Iris pigment epithelial cell (primary cell): ENCODE results near the gene CYP39A1.
A peak's percentile ranks its signal among the peaks of the same experiment; 100 is the strongest.
"Not testable (repeated sequence)": the region's sequence is repeated elsewhere in the genome, so short reads cannot be mapped to it uniquely, and the experiment has no call there.

Experiments
- DNase-seq: peaks from one replicate; pipeline ENCODE4 v3.0.0-alpha.2; 2011; ENCODE audit warnings: low read depth

Gene CYP39A1

DNA sequence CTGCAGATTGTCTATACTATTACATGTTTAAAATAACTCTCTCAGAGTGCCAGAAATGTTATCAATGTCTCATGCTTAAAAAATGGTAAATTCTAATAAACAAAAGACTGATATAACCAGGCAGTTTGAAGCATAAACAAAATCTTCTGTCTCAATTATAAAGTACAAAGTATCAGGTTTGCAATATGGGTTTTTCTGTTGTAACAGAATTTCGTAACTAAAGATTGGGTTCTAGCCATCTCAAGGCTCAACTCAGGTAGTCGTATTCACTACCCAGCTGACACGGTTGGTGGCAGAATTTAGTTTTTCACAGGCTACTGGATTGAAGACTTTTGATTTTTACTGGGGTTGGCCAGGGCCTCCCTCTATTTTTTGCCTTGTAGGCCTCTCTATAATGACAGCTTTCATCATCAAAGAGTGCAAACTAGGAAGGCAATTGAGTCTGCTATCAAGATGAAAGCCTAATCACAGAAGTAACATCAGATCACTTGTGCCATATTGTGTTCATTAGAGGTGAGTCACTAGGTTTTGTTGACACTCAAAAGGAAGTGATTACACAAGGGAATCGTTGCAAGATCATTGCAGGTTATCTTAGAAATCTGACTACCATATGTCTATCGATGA lies 3.6 kb downstream of the CYP39A1 start:
- peak; percentile 65 for DNase-seq

DNA sequence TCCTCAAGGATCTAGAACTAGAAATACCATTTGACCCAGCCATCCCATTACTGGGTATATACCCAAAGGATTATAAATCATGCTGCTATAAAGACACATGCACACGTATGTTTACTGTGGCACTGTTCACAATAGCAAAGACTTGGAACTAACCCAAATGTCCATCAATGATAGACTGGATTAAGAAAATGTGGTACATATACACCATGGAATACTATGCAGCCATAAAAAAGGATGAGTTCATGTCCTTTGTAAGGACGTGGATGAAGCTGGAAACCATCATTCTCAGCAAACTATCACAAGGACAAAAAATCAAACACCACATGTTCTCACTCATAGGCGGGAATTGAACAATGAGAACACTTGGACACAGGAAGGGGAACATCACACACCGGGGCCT lies 4.5 kb downstream of the CYP39A1 start:
- DNase-seq: not testable (repeated sequence)

DNA sequence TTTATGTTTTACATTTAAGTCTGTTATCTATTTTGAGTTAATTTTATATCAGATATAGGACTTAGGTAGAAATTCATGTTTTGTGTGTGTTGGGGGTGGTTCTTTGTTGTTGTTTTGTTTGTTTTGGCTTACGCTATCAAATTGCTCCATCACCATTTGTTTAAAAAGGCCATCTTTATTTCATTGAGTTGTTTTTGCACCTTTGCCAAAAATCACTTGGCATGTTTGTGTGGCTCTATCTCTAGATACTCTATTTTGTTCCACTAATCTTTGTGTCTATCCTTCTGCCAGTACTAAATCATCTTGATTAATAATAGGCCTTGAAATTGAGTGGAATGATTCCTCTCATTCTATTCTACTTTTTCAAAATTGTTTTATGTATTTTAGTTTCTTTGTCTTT lies 7.4 kb downstream of the CYP39A1 start:
- no peak for DNase-seq

DNA sequence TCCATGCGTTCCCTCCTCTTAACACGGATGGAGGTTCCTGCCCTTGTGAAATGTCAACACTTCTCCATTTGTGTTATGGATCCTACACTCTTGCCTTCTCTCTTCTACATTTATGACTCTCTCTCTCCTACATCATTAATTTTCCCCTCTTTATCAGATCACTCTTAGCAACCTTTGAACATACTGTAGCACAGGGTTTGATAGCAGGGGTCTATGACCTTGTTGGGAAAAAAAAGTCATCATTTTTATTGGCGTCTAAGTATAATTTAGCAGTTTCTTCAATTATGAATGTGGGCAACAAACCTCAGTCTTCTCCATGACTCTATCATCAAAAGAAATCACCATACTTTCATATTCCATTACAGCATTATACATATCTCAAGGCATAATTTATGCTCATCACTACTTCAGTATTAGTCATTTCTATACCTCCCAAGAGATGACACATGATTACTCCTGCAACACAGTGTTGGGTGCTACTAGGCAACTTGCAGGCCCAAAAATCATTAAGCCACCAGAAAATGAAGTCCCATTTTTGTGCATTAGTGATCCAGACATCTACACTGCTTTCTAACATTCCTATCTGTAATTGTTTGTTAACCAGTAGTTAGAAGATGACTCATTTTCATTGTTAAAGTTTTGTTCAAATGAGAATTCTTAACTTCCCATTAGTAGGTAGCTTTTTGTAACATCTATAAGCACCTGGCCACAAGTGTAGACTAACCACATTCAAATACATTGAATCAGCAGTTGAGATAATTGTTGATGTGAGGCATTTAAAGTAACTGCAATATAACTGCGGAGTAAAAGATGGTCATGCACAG lies 9.5 kb downstream of the CYP39A1 start:
- DNase-seq: no peak

DNA sequence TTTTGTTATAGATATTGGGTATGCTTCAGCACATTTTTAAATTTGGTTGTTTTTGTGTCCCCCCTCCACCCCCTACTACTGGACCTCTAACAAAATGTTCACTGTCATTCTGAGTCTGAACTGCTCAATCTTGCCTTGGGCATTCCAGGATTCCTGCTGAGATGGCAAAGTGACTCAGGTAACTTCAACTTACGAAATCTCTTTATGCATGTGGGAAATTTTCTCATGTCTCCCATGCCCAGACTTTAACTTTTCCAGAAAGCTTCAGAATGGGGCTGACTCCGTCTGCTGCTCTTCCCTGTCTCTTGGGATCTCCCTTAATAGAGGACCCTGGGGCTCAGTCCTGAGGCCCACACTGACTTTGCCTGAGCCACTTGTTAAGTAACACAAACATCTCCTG lies 14.0 kb downstream of the CYP39A1 start:
- DNase-seq: no peak

DNA sequence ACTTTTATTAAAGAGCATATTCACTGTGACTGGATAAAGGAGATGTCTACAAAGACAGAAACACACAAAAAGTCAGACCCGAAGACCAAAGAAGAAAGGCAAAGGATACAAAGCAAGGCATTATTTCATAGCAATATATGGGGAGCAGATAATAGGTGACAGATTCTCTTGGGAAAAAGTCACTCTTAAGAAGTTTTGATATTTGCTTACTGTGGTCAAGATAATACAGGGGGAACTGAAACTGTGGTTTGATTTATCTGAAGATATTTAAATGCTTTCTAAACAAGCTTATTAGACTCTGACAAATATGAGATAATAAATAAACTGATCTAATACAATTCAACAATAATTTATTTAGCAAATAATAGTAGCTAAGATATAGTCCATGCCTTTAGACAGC lies 14.7 kb downstream of the CYP39A1 start:
- no peak for DNase-seq

DNA sequence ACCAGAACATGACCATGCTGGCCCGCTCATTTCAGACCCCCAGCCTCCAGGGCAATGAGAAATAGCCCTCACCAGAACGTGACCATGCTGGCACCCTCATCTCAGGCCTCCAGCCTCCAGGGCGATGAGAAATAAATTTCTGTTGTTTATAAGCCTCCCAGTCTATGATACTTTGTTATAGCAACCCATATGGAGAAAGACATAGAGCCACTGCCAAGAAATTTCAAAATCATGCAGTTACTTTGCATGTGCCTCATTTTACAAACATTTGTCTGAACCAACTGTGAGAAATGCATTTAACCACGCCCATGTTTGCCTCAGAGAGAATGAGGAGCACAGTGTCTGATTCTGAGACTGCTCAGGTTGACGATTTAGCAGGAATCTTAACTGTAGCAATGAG lies 15.5 kb downstream of the CYP39A1 start:
- peak; percentile 86 for DNase-seq

DNA sequence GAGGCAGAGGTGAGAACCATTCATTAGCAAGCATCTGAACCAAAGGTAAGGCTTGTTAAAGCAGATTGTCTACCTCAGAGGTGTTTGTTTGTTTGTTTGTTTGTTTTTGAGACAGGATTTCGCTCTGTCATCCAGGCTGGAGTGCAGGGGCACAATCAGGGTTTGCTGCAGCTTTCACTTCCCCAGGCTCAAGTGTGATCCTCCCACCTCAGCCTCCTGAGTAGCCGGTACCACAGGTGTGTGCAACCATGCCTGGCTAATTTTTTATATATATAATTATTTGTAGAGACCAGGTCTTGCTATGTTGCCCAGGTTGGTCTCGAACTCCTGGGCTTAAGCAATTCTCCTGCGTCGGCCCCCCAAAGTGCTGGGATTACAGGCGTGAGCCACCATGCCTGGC lies 17.2 kb downstream of the CYP39A1 start:
- DNase-seq: no peak

DNA sequence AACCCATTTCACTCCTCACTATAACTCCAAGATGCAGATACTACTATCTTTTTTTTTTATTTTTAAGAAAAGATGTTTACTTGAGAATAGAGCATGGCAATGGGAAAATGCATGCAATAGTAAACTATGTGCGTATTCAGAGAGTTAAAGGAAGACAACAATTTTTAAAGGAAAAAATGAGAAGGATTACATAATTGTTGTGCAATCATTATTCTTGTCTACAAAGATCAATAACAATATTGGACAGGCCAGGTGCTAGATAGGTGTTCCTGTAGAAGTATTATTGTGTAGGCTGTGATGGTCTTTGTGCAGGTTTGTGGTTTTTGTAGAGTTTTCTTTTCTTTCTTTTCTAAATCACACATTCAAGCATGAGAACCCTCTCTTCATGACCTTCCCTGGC lies 20.6 kb downstream of the CYP39A1 start:
- DNase-seq: no peak

DNA sequence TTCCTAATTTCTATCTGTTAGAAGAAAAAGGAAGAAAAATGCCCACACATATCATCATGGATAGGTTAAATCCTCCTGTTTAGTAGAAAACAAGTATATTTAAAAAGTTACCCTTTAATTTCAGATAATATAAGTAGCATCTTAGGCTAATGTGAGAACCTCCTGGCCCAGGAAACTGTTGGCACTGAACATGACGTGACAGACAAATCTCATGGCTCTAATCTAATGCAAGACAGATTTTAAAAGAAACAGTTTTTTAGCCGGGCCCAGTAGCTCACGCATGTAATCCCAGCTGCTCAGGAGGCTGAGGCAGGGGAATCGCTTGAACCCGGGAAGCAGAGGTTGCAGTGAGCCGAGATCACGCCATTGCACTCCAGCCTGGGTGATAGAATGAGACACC lies 22.9 kb downstream of the CYP39A1 start:
- no peak for DNase-seq

DNA sequence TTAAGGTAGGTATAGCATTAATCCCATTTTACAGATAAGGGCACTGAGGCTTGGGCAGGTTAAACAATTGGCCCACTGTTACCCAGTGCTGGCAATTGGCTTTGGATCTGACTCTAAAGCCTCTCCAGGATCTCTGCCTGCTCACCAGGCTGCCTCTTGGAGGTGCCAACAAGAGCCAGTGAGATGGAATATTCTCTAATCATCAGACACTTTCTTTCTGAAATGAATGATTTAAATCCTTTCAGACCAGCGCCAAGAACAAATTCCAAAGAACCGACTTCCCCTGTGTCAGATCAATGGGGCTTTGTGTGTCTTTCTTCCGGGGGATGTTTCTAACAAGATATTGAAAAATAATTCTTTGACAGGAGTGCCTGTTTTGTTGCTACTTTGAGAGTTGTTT lies 23.6 kb downstream of the CYP39A1 start:
- no peak for DNase-seq

DNA sequence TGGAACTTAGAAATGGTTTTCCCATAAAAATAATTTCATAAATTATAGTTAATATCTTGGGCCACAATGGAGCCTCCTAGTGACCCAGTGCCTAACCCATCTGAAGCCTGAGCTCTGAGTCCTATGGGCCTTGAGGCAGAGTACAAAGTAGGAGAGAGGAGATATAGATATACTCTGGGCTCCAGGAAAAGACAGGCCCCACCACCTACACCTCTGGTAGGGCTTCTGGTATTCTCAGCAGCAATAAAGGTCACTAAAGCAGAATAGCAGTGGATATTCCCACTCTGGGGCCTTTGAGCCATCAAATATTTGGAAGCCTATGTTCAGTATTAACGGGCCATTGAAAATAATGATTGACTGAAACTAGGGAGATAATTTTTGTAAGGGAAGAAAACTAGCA lies 24.1 kb downstream of the CYP39A1 start:
- DNase-seq: no peak

DNA sequence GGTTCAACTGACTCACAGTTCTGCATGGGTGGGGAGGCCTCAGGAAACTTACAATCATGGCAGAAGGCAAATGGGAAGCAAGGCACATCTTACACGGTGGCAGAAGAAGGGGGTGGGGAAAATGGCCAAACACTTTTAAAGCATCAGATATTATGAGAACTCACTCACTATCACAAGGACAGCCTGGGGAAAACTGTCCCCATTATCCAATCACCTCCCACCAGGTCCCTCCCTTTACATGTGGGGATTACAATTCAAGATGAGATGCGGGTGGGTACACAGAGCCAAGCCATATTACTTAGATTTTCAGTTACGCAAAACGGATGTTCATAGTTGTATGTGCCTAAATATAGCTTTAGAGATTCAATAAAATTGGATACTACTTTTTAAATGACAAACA lies 25.6 kb downstream of the CYP39A1 start:
- no peak for DNase-seq

DNA sequence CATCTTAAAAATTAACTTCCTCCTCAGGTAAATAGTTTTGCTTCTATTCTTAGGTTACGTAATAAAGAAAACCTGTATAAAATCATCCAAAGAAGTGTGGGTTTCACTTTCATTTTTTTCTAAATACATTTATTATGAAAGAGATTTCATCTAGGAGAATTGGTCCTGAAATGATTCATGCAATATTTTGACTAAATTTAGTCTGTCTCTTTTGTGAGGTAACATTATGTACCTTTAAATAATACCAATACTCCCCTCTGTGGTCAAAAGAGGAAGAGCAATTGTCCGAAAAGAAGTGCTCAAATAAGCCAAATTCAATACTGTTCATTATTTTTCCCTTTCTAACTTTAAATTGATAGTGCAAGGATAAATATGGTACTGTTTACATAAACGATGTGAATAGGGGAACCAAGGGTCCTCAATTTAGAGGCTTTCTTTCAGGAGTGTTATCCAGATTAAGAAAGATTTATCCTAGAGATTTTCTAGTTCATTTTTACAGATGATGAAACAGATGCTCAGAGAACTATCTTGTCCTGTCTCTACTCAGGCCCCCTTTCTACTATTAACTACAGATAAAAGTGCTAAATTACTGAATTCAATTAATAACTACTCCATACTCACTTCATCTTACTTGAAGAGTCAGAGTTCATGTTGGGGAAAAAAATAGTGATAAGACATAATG lies 26.2 kb downstream of the CYP39A1 start:
- DNase-seq: peak; percentile 50

DNA sequence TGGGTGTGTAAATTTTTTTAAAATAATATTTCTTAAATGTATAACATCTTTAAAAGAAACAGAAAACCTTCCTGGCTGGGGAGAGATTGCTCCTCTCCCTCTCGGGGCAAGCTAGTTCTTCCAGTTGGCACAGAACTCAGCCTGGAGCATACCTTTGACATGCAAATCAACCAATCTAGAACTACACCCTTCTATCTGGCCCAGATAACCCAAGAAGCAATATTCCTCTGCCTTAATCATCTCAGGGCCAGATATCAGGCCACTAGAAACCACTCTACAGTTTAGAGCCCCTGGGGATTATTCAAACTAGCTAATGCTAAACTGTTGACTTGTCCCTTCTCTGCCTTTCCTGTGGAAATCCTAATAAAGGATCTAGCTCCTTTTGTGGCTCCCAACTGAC lies 33.9 kb downstream of the CYP39A1 start:
- DNase-seq: no peak

DNA sequence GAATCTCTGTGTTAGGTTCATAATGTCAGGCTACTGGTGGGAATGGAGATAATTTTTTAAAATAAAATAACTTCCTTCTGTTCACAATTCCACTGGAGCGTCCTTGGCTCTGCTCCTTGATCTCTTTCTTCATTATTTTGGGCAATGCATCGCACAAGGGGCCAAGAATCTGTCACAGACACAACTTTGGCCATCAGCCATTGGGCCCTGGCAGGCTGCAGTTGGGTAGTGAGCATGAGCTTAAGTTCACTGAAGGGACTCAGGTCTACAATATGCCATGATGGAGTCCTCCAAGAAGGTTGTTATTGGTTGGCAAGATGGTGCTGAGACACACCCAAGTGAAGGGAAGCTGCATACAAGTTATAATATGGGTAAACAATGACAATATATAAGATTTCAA lies 40.0 kb downstream of the CYP39A1 start:
- no peak for DNase-seq

DNA sequence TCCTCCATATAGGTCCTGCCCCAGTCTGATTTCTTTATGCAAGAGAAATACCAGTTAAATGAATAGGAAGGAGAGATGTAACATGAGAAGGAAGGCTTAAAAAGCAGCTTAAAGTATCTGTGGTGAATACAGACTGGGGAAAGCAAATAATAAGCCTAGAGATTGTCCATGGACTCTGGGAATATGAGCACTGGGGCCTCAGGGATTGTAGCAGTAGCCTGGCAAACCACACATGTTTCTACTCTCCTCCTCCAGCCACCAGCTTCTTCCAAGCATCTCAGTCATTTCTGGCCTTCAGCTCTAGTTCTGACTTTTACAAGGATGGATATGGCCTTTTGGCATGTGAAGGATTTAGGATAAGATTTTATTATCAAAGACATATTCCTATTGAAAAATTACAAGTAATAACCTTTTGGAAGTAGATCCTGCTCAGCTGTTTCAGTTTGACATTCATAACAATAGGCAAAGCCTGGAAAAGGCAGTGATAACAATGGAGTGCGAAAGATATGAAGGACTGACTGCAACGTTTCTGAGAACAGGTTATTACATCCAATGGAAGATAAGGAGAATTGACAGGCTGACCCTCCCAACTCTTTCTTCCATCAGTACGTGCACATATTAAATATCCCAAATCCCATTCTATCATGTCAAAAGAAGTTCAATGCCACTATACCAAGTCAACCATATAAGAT lies 41.6 kb downstream of the CYP39A1 start:
- DNase-seq: peak; percentile 19

DNA sequence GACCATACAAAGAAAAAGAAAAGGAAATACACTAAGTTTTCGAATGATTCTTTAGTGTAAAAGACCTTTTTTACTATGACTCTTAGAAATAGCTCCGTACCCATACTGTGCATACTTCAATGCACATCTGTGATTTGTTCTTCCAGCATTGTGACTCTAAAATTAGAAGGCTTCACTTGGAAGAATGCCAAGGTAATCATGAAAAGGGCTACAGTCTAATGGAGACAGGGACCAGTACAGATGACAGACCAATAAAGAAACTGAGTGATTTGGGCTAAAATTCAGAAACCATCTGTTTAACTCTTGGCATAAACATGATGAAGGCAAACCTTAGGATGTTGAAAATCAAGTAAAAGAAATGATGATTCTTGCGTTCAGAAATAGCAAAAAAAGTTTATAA lies 46.3 kb downstream of the CYP39A1 start:
- no peak for DNase-seq

DNA sequence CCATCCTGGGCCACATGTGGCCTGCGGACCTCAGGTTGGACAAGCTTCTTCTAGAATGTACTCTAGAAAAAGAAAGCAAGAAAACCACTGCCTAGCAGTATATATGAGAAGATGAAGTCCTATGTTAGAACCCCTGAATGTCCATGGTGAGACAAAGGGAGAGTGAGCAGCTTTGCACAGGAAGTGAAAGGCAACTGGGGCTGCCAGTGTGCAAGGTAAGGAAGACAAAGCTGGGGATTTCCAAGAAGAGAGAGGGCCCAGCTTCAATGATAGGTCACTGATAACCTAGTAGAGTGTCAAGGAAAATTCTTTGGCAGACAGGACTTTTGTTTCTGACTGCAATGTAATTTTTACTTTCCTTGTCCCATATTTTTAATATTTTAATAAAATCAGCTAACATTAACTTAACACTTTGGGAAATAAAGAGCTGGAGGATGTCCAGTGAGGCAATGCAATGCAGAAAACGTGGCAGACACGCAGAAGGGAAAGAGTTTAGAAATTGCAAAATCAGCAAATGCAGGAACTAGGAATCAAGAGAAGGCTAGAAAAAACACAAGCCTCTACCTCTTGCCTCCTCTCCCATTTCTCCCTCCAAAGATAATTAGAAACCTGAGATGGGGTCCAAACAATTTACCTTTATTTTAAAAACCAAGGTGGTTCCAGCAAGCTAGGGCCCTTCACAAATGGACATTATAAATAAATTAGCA lies 47.4 kb downstream of the CYP39A1 start:
- no peak for DNase-seq

DNA sequence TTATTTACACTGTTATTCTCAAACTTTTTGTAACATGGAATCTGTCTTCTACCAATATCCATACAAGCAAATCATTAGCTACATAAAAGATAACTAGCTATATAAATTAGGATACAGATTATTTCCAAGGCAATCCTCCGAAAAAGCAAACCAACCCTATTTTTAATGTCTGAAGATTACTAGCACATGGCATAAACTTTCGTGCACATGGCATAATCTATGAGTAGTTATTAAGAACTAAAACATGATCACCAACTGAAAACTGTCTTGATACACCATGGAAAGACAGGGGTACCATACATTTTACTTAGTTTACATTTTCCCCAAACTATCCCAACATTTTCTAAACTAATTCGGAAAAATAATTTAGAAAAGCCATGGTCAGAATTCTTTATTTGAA lies 54.4 kb downstream of the CYP39A1 start:
- no peak for DNase-seq

DNA sequence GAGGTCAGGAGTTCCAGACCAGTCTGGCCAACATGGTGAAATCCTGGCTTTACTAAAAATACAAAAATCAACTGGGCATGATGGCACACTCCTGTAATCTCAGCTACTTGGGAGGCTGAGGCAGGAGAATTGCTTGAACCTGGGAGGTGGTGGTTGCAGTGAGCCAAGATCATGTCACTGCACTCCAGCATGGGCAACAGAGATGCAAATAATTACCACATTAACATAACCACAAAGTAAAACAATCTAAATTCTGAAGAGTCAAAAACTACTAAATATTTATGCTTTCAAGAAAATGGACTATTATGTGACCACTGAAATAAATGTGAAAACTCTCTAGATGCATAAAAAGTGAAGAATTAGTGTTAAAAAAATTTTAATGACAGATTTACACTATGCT lies 59.9 kb downstream of the CYP39A1 start:
- DNase-seq: no peak

DNA sequence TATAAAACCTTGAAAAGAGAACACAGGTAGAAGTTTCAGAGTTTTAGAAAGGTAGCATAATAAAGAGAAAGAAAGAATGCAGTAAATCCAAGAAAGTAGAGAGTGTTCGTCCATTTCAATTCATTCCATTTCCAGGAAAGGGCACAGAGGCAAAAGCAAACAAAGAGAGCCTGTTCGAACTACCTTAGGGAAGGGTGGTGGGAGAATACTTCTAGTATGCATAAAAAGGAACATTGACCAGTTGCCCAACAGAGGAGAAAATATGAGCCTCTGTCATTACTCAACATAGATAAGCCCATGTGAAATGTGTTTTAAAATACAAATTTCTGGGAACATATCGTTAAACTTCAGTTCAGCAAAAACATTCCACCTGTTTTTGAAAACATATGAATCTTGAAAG lies 60.6 kb downstream of the CYP39A1 start:
- no peak for DNase-seq
